ENCODE measurements around the gene PGAP6. TPM values are rescaled to one million over a fixed set of nuclear protein-coding genes. Genes with fewer than 3 reads are reported as not detected.
"Not testable (repeated sequence)": the region's sequence is repeated elsewhere in the genome, so short reads cannot be mapped to it uniquely, and the experiment has no call there.

Gene PGAP6
- total RNA-seq, 1 donor from 2014 or later, result 56.0 TPM

DNA sequence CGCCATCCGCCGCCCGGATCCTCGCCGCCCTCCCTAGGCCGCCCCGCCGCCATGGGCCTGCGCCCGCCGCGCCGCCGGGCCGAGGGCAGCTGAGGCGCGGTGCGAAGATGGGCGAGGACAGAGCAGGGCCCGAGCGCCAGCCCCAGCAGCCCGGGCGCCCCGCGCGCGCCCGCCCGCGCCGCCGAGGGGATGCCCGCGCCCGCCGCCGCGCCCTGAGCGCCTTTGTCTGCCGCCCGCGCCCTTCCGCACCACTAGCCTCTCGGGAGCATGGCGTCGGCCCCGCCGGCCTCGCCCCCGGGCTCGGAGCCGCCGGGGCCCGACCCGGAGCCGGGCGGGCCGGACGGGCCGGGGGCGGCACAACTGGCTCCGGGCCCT lies 43.9 kb upstream of the PGAP6 start:
- peaks cover 18% of the 10 kb centered on the region for H3K27me3 Mint-ChIP-seq
- DNase-seq (ENCODE audit: extremely low spot score, unreplicated experiment), result no peak
- H3K4me1 Mint-ChIP-seq (ENCODE audit: unreplicated experiment), result peaks cover 25% of the 10 kb centered on the region
- H3K9me3 Mint-ChIP-seq, result no peaks in the 10 kb centered on the region
- TF ChIP-seq, protein P1, sequence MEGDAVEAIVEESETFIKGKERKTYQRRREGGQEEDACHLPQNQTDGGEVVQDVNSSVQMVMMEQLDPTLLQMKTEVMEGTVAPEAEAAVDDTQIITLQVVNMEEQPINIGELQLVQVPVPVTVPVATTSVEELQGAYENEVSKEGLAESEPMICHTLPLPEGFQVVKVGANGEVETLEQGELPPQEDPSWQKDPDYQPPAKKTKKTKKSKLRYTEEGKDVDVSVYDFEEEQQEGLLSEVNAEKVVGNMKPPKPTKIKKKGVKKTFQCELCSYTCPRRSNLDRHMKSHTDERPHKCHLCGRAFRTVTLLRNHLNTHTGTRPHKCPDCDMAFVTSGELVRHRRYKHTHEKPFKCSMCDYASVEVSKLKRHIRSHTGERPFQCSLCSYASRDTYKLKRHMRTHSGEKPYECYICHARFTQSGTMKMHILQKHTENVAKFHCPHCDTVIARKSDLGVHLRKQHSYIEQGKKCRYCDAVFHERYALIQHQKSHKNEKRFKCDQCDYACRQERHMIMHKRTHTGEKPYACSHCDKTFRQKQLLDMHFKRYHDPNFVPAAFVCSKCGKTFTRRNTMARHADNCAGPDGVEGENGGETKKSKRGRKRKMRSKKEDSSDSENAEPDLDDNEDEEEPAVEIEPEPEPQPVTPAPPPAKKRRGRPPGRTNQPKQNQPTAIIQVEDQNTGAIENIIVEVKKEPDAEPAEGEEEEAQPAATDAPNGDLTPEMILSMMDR (conservative IDR thresholded peaks at IDR 0.05), result no peak
- no peak overlapping the region for H3K27ac Mint-ChIP-seq
- H3K4me3 Mint-ChIP-seq, result peak overlapping the region; percentile 87
- peaks cover 6% of the 10 kb centered on the region for H3K36me3 Mint-ChIP-seq

DNA sequence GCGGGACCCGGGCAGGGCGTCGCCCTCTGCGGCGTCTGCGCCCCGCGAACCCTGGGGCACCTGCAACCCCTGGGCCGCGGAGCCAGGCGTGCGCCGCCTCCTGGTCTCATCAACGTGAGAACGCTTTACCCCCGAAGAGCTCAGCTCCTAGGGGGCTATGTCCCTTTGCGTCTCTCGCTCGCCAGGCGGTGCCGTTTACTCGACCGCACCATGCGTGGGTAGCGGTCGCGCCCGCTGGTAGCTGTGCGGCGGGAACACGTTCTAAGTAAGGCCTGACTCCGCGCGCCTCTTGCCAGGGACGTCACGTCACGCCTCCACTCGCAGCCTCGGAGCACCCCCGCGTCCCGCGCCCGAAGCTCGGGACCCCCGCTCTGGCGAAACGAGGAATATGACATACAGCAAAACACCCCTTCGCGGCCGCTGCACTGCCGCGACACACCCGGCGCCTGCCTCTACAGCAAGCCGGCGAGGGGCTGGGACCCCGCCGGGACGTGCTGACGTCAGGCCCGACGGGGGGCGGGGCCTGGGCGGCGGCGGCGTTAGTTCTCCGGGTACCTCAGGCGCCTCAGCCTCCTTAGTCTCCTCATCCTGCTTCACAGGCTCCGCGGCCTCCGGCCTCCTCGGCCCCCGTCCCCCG lies 43.4 kb upstream of the PGAP6 start, which contains the start of gene RAB11FIP3:
TSS of gene RAB11FIP3 (plus strand) at position 568 of the 637 bp plus-strand sequence. CDS start 358 bp downstream, outside the sequence.
- Mint-ChIP-seq H3K36me3 (peaks cover 5% of the 10 kb centered on the region), H3K27ac (peak within 1 kb of the TSS; percentile 87), H3K4me1 (ENCODE audit: unreplicated experiment) (peaks cover 25% of the 10 kb centered on the region), H3K4me3 (peak within 1 kb of the TSS; percentile 88), H3K9me3 (no peaks in the 10 kb centered on the region), H3K27me3 (peaks cover 19% of the 10 kb centered on the region)
- TF ChIP-seq, protein P1 (conservative IDR thresholded peaks at IDR 0.05), result peak; percentile 46
- peak; percentile 86 for DNase-seq (ENCODE audit: extremely low spot score, unreplicated experiment)

DNA sequence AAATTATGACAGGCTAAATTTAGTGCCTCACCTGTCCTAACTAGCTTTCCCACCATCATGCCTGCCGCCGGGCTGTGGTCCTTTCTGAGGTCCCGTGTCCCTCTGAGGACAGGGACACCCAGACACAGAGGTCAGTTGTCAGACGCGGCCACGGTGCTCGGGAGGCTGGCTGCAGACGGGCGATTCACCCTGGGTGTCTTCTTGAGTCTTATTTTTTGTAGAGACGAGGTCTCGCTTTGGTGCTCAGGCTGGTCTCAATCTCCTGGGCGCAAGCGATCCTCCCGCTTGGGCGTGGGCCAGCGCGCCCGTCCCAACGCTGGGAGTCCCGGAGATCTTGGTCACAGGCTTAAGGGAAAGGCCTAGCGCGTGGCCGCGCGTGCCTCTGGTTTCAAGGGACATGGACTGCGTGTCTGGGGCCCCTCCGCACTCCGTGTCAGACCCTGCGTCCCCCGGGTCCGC lies 42.9 kb upstream of the PGAP6 start:
- Mint-ChIP-seq H3K27me3 (peaks cover 19% of the 10 kb centered on the region), H3K36me3 (peaks cover 5% of the 10 kb centered on the region), H3K9me3 (no peaks in the 10 kb centered on the region), H3K4me3 (peak overlapping the region; percentile 82), H3K4me1 (ENCODE audit: unreplicated experiment) (peaks cover 21% of the 10 kb centered on the region), H3K27ac (peak overlapping the region; percentile 23)
- TF ChIP-seq, protein P1 (conservative IDR thresholded peaks at IDR 0.05), result no peak
- no peak for DNase-seq (ENCODE audit: extremely low spot score, unreplicated experiment)

DNA sequence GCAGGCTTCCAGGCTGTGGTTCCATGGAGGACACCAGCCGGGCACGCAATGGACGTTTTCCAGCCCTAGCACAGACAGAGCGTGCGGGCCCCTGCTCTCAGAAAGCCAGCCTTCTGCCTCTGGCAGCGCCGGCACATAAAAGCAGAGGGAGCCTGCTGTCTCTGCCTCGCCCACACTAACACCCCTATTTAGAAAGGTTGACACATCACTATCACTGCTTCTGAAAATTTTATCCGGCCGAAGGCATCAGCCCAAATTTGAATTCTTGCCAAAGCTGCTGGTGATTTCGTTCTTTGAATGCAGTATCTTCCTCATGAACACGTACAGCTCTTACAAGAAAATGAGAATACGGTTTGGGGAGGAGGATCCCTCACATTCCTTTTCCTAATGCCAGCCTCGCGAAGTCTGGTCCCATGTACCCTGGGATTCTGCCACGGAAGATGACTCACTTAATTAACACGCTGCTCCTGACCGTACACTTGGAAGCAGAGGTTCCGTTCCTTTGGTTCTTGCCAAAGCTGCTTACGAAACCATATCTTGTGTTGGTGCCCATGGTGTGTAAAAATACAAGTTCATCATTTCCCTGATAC lies 42.4 kb upstream of the PGAP6 start:
- Mint-ChIP-seq H3K4me3 (peak overlapping the region; percentile 82), H3K27ac (peak overlapping the region; percentile 23), H3K36me3 (peaks cover 5% of the 10 kb centered on the region), H3K9me3 (no peaks in the 10 kb centered on the region), H3K27me3 (peaks cover 19% of the 10 kb centered on the region), H3K4me1 (ENCODE audit: unreplicated experiment) (peaks cover 20% of the 10 kb centered on the region)
- no peak for DNase-seq (ENCODE audit: extremely low spot score, unreplicated experiment)
- TF ChIP-seq, protein P1 (conservative IDR thresholded peaks at IDR 0.05), result no peak

DNA sequence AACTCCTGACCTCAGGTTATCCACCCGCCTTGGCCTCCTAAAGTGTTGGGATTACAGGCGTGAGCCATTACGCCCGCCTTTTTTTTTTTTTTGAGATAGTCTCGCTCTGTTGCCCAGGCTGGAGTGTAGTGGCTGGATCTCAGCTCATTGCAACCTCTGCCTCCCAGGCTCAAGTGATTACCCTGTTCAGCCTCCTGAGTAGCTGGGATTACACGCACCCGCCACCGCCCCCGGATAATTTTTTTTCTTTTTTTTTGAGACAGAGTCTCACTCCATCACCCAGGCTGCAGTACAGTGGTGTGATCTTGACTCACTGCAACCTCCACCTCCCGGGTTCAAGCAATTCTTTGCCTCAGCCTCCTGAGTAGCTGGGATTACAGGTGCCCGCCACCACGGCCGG lies 40.4 kb upstream of the PGAP6 start:
- not testable (repeated sequence) for H3K4me3 Mint-ChIP-seq; H3K9me3 Mint-ChIP-seq; H3K36me3 Mint-ChIP-seq; DNase-seq (ENCODE audit: extremely low spot score, unreplicated experiment); H3K27ac Mint-ChIP-seq; H3K4me1 Mint-ChIP-seq (ENCODE audit: unreplicated experiment)
- peaks cover 19% of the 10 kb centered on the region for H3K27me3 Mint-ChIP-seq

DNA sequence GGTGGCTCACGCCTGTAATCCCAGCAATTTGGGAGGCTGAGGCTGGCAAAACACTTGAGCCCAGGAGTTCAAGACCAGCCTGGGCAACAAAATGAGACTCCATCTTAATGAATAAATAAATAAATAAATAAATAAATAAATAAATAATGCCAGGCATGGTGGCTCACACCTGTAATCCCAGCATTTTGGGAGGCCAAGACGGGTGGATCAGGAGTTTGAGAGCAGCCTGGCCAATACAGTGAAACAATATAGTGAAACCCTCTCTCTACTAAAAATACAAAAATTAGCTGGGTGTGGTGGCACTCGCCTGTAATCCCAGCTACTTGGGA lies 33.4 kb upstream of the PGAP6 start:
- not testable (repeated sequence) for H3K36me3 Mint-ChIP-seq; H3K27ac Mint-ChIP-seq; H3K4me3 Mint-ChIP-seq; H3K4me1 Mint-ChIP-seq (ENCODE audit: unreplicated experiment); DNase-seq (ENCODE audit: extremely low spot score, unreplicated experiment); H3K27me3 Mint-ChIP-seq; H3K9me3 Mint-ChIP-seq
